ENCODE results near the gene HLA-DOA. TPM values are rescaled to one million over a fixed set of nuclear protein-coding genes. Genes with fewer than 3 reads are reported as not detected.
A peak's percentile ranks its signal among the peaks of the same experiment; 100 is the strongest.

Gene HLA-DOA
- total RNA-seq, 1 donor: under 0.01 TPM

- peaks cover 26% of the 10 kb centered on the region for H3K27me3 ChIP-seq (ENCODE audit: insufficient read depth, low read length)
- H3K9me3 ChIP-seq (ENCODE audit: low read depth, low read length): no peaks in the 10 kb centered on the region
- H2AFZ ChIP-seq (ENCODE audit: low read length): no peak overlapping the region
- H3K4me3 ChIP-seq (ENCODE audit: insufficient read depth, low read length): no peak overlapping the region
- no peaks in the 10 kb centered on the region for H3K4me1 ChIP-seq (ENCODE audit: insufficient read depth, low read length)
- no peaks in the 10 kb centered on the region for H4K20me1 ChIP-seq (ENCODE audit: insufficient read depth, low read length)
- H3K79me2 ChIP-seq (ENCODE audit: insufficient read depth, low read length): no peaks in the 10 kb centered on the region
- TF ChIP-seq CTCF (IDR thresholded peaks at IDR 0.05; ENCODE audit: extremely low read depth, low read depth, low read length): no peak
- no peak for DNase-seq (ENCODE audit: insufficient read length, low spot score, missing footprints)
- H3K27ac ChIP-seq (ENCODE audit: low read depth, low read length): no peak overlapping the region
- H3K36me3 ChIP-seq (ENCODE audit: insufficient read depth, low read length): no peaks in the 10 kb centered on the region
- H3K4me2 ChIP-seq (ENCODE audit: insufficient read depth, low read length): no peak overlapping the region
These were observed 20.0 kb downstream of the HLA-DOA start for GRCh38 chr6:32989368-32989767.

- Histone ChIP-seq H3K27ac (ENCODE audit: low read depth, low read length) (no peak overlapping the region), H3K4me2 (ENCODE audit: insufficient read depth, low read length) (no peak overlapping the region), H3K27me3 (ENCODE audit: insufficient read depth, low read length) (peaks cover 1% of the 10 kb centered on the region), H3K4me3 (ENCODE audit: insufficient read depth, low read length) (no peak overlapping the region), H4K20me1 (ENCODE audit: insufficient read depth, low read length) (peaks cover 24% of the 10 kb centered on the region), H3K9me3 (ENCODE audit: low read depth, low read length) (no peaks in the 10 kb centered on the region), H2AFZ (ENCODE audit: low read length) (no peak overlapping the region), H3K36me3 (ENCODE audit: insufficient read depth, low read length) (peaks cover 35% of the 10 kb centered on the region), H3K4me1 (ENCODE audit: insufficient read depth, low read length) (no peaks in the 10 kb centered on the region), H3K79me2 (ENCODE audit: insufficient read depth, low read length) (peaks cover 8% of the 10 kb centered on the region)
- no peak for DNase-seq (ENCODE audit: insufficient read length, low spot score, missing footprints)
- peak; percentile 86 for TF ChIP-seq CTCF (IDR thresholded peaks at IDR 0.05; ENCODE audit: extremely low read depth, low read depth, low read length)
These were observed 24.6 kb downstream of the HLA-DOA start for GRCh38 chr6:32984622-32985389.

GRCh38 chr6:32983964-32984621 lies 25.3 kb downstream of the HLA-DOA start:
- Histone ChIP-seq H3K27me3 (ENCODE audit: insufficient read depth, low read length) (no peaks in the 10 kb centered on the region), H3K27ac (ENCODE audit: low read depth, low read length) (no peak overlapping the region), H3K4me1 (ENCODE audit: insufficient read depth, low read length) (no peaks in the 10 kb centered on the region), H3K4me3 (ENCODE audit: insufficient read depth, low read length) (no peak overlapping the region), H3K4me2 (ENCODE audit: insufficient read depth, low read length) (no peak overlapping the region), H4K20me1 (ENCODE audit: insufficient read depth, low read length) (peaks cover 31% of the 10 kb centered on the region), H2AFZ (ENCODE audit: low read length) (no peak overlapping the region), H3K36me3 (ENCODE audit: insufficient read depth, low read length) (peaks cover 42% of the 10 kb centered on the region), H3K79me2 (ENCODE audit: insufficient read depth, low read length) (peaks cover 14% of the 10 kb centered on the region), H3K9me3 (ENCODE audit: low read depth, low read length) (no peaks in the 10 kb centered on the region)
- no peak for DNase-seq (ENCODE audit: insufficient read length, low spot score, missing footprints)
- no peak for TF ChIP-seq CTCF (IDR thresholded peaks at IDR 0.05; ENCODE audit: extremely low read depth, low read depth, low read length)

GRCh38 chr6:32983493-32983848 lies 25.9 kb downstream of the HLA-DOA start:
- Histone ChIP-seq H3K4me1 (ENCODE audit: insufficient read depth, low read length) (no peaks in the 10 kb centered on the region), H3K79me2 (ENCODE audit: insufficient read depth, low read length) (peaks cover 21% of the 10 kb centered on the region), H2AFZ (ENCODE audit: low read length) (no peak overlapping the region), H3K36me3 (ENCODE audit: insufficient read depth, low read length) (peaks cover 48% of the 10 kb centered on the region), H3K4me3 (ENCODE audit: insufficient read depth, low read length) (no peak overlapping the region), H3K27ac (ENCODE audit: low read depth, low read length) (no peak overlapping the region), H3K27me3 (ENCODE audit: insufficient read depth, low read length) (no peaks in the 10 kb centered on the region), H4K20me1 (ENCODE audit: insufficient read depth, low read length) (peaks cover 37% of the 10 kb centered on the region), H3K4me2 (ENCODE audit: insufficient read depth, low read length) (no peak overlapping the region), H3K9me3 (ENCODE audit: low read depth, low read length) (no peaks in the 10 kb centered on the region)
- DNase-seq (ENCODE audit: insufficient read length, low spot score, missing footprints): no peak
- no peak for TF ChIP-seq CTCF (IDR thresholded peaks at IDR 0.05; ENCODE audit: extremely low read depth, low read depth, low read length)

All from osteoblast (primary cell).